ENCODE results near the gene TTC23L.

TTC23L gene

DNA sequence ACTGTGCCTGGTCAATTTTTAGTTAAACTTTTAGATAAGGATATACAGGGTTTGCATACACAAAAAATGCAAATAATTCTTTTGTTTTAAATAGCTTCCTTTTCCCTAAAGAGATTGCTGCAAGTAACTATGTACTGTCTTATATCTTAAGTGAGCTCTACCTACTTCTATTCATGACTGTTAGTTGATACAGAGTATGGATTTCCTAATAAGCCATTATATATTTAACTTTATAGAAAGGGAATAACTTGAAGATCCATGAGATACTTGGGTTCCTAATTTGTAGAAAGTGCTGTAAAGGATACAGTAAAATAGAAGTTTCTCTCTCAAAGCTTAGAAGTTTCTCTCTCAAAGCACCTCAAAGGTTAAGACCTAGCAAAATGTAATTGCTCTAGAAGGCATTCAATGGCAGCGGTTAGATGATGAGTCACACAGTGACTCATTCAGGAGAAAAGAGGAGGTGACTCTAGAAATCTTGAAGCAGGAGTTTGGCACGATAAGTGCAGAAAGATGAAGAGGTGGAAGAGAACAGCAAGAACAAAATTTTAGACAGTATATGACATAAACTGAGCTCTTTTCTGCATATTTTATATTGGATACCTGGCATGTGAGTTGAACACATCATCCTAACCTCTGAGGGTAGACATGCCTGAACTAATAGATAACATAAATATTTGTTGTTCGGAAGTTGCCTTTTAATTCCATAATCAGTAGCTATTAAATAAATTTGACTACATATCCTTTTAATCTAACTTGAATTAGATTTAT, 84.9 kb downstream of the TTC23L start:
- no peak for DNase-seq

DNA sequence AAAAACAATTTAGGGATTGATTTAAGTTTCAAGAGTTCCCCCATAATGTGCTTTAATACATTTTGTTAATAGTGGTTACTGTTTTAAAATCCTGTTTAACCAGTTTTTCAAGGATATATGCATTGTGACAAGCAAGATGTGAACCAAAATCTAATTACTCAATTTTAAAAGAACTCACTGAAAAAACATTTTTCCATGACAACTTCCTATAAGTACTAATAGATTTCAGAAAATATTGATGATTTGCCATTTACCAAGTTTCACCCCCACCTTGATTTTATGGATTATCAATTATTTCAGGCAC, 85.5 kb downstream of the TTC23L start:
- DNase-seq = no peak

DNA sequence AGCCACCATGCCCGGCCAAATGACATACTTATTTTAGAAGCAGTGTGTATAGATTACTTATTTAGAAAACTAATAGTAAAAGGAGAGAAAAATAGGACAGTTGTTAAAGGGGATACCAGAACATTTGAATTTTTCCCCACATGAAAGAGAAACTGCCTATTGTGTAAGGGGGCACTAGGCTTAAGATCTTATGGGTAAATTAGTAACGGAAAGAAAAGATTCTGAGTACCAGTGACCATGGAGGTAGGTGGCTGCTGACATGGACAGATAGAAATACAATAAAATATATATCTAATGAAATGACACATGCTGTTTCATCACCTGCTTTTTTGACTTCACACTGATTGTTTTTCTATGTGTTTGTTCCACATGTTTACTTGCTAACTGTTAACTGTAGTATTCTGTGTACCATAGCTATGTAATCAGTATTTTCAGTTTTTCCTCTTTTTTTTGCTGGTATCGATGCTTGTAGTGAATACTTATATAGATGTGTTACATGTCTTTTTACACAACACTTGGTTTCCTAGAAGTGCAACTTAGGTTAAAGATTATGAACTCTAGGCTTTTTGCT, 87.4 kb downstream of the TTC23L start:
- DNase-seq = no peak

- DNase-seq = no peak
Measured at GRCh38 chr5:34927785-34928184, 88.8 kb downstream of the TTC23L start.

DNA sequence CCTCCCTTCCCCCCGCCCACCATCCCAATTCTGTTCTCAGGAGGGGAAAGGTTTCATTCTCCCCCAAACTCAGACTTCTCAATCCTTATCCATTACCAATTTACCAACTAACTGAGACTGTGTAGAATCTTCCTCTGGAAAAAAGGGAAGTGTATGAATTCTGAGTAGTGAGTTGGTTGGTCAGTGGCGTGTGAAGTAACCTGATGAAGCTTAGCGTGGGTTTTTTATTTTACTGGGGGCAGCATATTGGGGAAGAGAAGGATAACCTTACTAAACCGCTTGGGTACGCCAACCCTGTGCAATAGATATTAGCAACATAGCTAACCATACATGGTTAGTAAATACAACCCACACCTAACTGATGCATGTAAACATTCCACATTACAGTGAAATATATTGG, 89.3 kb downstream of the TTC23L start:
- DNase-seq = no peak

- peak; percentile 99 for DNase-seq
Measured at GRCh38 chr5:34929134-34929719, 90.3 kb downstream of the TTC23L start, which contains the start of gene DNAJC21. DNAJC21 (plus strand) TSS chr5:34929559; CDS start chr5:34929820, 261 bp downstream.

DNA sequence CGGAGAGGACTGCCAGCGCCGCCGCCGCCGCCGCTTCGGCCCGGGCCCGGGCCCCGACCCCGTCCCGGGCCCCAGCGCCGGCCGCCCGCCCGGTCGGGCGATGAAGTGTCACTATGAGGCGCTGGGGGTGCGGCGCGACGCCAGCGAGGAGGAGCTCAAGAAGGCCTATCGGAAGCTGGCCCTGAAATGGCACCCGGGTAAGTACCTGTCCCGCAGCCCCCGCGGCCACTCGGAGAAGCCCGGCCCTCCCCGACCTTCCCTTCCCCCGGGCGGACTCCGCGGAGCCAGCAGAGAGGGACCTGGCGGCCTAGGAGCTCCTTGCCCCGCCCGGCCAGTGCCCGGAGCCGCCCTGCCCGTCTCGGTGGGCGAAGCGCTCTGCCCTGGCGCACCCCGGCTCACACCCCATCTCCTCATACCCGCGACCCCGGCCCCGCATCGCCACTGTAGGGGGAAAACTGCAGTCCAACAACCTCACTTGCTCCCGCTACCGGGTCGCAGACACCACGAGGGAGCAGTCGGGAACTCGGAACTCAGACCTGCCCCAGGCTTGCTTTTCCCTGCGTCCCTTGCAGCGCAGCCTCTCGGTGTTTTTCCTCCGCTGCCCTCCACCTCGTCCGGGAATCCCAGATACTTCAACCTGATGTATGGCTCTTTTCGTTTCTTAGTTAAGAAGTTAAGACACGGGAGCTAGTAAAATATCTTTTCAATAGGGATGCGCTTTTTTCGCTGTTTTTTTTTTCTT, 90.9 kb downstream of the TTC23L start:
- peak; percentile 90 for DNase-seq

DNA sequence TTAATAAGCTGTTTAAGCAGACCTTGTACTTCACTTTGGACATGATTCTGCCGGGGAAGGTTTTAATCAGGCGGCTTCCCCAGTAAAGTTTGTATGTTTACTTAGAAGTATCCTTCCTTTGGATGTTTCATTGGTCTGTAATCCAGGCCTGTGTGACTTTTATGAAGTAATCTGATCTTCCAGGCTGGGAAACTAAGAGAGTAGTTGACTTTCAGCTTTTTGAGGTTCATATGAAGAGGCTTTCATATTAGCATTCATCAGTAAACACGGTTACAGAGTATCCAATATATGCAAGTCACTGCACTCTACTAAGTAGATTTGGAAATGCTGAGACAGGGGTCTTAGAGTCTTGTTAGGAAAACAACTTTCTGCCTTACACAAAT, 91.5 kb downstream of the TTC23L start:
- no peak for DNase-seq

DNA sequence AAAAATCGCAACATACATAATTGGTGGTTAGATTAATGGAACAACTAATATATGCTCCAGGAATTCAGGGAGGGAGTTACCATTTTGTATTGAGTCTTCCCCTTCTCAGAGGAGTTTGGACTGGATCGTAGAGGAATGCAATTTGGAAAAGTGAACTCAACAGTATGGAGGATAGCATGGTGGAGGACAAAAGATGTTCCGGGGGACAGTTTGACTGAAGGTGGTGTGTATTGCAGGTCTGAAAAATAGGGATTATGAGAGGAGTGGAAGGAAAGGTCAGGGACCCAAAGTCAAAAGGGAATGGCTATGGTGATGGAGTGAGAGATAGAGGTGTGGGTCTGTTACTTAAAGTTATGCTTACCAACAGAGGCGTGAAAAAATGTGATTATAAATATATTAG, 91.9 kb downstream of the TTC23L start:
- DNase-seq = no peak

- DNase-seq = no peak
Measured at GRCh38 chr5:34932947-34933346, 94.0 kb downstream of the TTC23L start.

DNA sequence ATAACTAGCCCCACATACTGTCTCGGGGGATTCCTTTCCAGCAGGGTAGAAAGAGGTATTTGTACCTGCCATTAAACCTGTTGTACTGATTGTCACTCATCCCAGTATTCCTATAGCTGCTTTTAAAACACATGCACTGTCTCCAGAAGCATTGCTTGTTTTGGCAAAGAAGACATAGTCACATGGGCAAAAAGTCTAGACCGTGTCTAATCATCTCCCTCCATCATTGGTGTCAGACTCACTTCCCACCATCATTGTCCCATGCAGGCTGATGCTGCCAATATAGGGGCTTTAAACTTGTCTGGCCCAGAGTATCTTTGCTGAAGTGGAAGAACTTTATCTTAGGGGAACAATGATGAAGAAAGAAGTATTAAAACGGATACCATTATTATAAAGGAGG, 103.0 kb downstream of the TTC23L start:
- no peak for DNase-seq

DNA sequence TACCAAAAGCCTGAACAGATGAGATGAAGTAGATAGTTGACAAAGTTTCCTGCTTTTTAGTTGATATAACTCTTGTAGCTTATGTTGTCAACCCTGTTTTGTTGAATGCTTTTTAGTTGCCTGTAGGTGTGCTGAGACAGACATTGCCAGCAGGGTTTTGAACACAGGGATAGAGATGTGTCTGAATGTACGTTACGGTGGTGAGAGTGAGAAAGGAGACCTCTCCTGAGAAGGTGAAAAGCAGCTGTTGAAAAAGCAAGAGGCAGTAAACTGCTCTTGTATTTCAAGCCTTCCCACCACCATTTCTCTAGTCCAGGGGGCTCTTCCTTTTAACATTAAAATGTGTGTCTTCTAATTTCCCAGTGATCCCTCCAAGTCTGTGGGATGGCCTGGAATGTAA, 105.1 kb downstream of the TTC23L start:
- DNase-seq = no peak

DNA sequence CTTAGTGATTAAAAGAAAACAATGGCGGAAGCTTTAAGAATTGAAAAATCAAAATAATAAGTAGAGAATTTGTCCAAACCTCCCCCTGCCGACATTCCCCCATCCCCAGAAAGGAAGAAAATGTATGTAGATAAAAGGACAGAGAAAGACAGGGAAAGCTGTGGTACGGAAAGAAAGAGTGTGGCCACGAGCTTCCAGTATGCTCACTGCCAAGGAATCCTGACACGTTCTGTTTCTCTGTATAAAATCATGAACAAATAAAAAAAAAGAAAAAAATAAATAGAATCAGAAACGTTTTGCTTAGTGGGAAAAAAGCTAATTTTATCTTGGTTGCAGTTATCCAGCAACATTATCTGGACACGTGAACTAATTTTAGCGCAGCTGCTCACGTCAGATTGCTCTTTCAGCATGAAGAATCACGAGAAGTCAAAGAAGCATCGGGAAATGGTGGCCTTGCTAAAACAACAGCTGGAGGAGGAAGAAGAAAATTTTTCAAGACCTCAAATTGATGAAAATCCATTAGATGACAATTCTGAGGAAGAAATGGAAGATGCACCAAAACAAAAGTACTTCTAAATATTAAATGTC, 105.6 kb downstream of the TTC23L start:
- DNase-seq = no peak
